Measurements from ENCODE around the gene ANO7. TPM values are rescaled to one million over a fixed set of nuclear protein-coding genes. Genes with fewer than 3 reads are reported as not detected.

The ANO7 gene
- polyA plus RNA-seq, 1 of the 3 experiments (the other 2 are of a cell fraction): 0.81 TPM

GRCh38 chr2:241151934-241152660 is 36.4 kb upstream of the ANO7 start:
- CTCF ChIA-PET: interaction anchor here (1.9 kb wide), 1 partner anchor 301 kb away, joined by 6 read pairs; no protein-coding TSS in a partner anchor
- no peaks in the 10 kb centered on the region for H3K9me3 ChIP-seq
- H3K9me2 ChIP-seq: no peaks in the 10 kb centered on the region
- H3K9ac ChIP-seq: no peak overlapping the region
- H2AFZ ChIP-seq (ENCODE audit: low read depth): no peak overlapping the region
- H4K20me1 ChIP-seq (ENCODE audit: insufficient read depth): no peaks in the 10 kb centered on the region
- H3K4me3 ChIP-seq (ENCODE audit: low read depth in 2 of 2, low read length in 1 of 2): no peak overlapping the region; a peak in 1 of 4 replicates
- no peak overlapping the region for H3K27ac ChIP-seq (ENCODE audit: low read depth in 2 of 2, low read length in 1 of 2)
- POLR2A ChIA-PET: no interaction called here
- WGBS (ENCODE audit: low lambda C conversion rate): 79% methylated on average over 8 of the region's 8 CpGs
- no peaks in the 10 kb centered on the region for H3F3A ChIP-seq (replicated peaks; ENCODE audit: insufficient read depth)
- no peaks in the 10 kb centered on the region for H3K27me3 ChIP-seq (ENCODE audit: insufficient read depth)
- TF ChIP-seq TEAD4 (IDR thresholded peaks at IDR 0.05; ENCODE audit: borderline replicate concordance, insufficient read depth): no peak
- no peak for TF ChIP-seq MEF2A (IDR thresholded peaks at IDR 0.05; ENCODE audit: borderline replicate concordance, low read depth)
- TF ChIP-seq GATA2 (CRISPR knock-in tag; IDR thresholded peaks at IDR 0.05): no peak
- TF ChIP-seq SMC3 (IDR thresholded peaks at IDR 0.05; ENCODE audit: low read depth, low read length): no peak
- TF ChIP-seq, protein P1, sequence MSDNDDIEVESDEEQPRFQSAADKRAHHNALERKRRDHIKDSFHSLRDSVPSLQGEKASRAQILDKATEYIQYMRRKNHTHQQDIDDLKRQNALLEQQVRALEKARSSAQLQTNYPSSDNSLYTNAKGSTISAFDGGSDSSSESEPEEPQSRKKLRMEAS (IDR thresholded peaks at IDR 0.05; ENCODE audit: low read depth): no peak
- no peak for DNase-seq
- peaks cover 0 to 10% of the 10 kb centered on the region in 2 experiments for H3K36me3 ChIP-seq (replicated peaks in 1 of 2; ENCODE audit: control insufficient read depth in 1 of 2, insufficient read depth in 2 of 2, low read length in 1 of 2)
- H3K4me1 ChIP-seq (ENCODE audit: control insufficient read depth in 1 of 2, insufficient read depth in 2 of 2, low read depth in 1 of 2, low read length in 1 of 2): peaks cover 6 to 18% of the 10 kb centered on the region in 2 experiments; a peak in 3 of 4 replicates
- peaks cover 29% of the 10 kb centered on the region for H3K79me2 ChIP-seq (ENCODE audit: insufficient read depth)
- H3K4me2 ChIP-seq: no peak overlapping the region; the same call in 1 of the 2 replicates

GRCh38 chr2:241153616-241154015 is 34.9 kb upstream of the ANO7 start:
- peaks cover 0 to 11% of the 10 kb centered on the region in 2 experiments; a peak in 2 of 4 replicates for H3K4me1 ChIP-seq (ENCODE audit: control insufficient read depth in 1 of 2, insufficient read depth in 2 of 2, low read depth in 1 of 2, low read length in 1 of 2)
- CTCF ChIA-PET: no interaction called here

More at GRCh38 chr2:241153616-241154015, 34.9 kb upstream of the ANO7 start:
- no peaks in the 10 kb centered on the region for H3K27me3 ChIP-seq (ENCODE audit: insufficient read depth)
- TF ChIP-seq CHD2 (IDR thresholded peaks at IDR 0.05; ENCODE audit: low read length, partially characterized antibody): no peak
- TF ChIP-seq, protein P2, sequence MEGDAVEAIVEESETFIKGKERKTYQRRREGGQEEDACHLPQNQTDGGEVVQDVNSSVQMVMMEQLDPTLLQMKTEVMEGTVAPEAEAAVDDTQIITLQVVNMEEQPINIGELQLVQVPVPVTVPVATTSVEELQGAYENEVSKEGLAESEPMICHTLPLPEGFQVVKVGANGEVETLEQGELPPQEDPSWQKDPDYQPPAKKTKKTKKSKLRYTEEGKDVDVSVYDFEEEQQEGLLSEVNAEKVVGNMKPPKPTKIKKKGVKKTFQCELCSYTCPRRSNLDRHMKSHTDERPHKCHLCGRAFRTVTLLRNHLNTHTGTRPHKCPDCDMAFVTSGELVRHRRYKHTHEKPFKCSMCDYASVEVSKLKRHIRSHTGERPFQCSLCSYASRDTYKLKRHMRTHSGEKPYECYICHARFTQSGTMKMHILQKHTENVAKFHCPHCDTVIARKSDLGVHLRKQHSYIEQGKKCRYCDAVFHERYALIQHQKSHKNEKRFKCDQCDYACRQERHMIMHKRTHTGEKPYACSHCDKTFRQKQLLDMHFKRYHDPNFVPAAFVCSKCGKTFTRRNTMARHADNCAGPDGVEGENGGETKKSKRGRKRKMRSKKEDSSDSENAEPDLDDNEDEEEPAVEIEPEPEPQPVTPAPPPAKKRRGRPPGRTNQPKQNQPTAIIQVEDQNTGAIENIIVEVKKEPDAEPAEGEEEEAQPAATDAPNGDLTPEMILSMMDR (IDR thresholded peaks at IDR 0.05): no peak
- no peaks in the 10 kb centered on the region for H4K20me1 ChIP-seq (ENCODE audit: insufficient read depth)
- POLR2A ChIA-PET: no interaction called here
- H3F3A ChIP-seq (replicated peaks; ENCODE audit: insufficient read depth): no peaks in the 10 kb centered on the region
- H3K9ac ChIP-seq: no peak overlapping the region
- WGBS (ENCODE audit: low lambda C conversion rate): 88% methylated on average over 4 of the region's 7 CpGs
- H3K36me3 ChIP-seq (replicated peaks in 1 of 2; ENCODE audit: control insufficient read depth in 1 of 2, insufficient read depth in 2 of 2, low read length in 1 of 2): peaks cover 0 to 23% of the 10 kb centered on the region in 2 experiments
- H2AFZ ChIP-seq (ENCODE audit: low read depth): no peak overlapping the region
- H3K27ac ChIP-seq (ENCODE audit: low read depth in 2 of 2, low read length in 1 of 2): no peak overlapping the region
- H3K4me3 ChIP-seq (ENCODE audit: low read depth in 2 of 2, low read length in 1 of 2): no peak overlapping the region
- peaks cover 19% of the 10 kb centered on the region; the same call in 1 of the 2 replicates for H3K79me2 ChIP-seq (ENCODE audit: insufficient read depth)
- H3K4me2 ChIP-seq: no peak overlapping the region
- DNase-seq: no peak
- no peaks in the 10 kb centered on the region for H3K9me2 ChIP-seq
- H3K9me3 ChIP-seq: no peaks in the 10 kb centered on the region

All from SK-N-SH (cell line).